IPS-15b (cell line): ENCODE data around the gene ERCC5.

ENCODE experiments used
- H3K27me3 ChIP-seq: one replicate; pipeline ENCODE4 v1.6.1; 2013; ENCODE audit warnings: low read length; ENCODE audit not compliant: control insufficient read depth, insufficient read depth
- H3K36me3 ChIP-seq: one replicate; pipeline ENCODE4 v1.6.1; 2013; ENCODE audit warnings: low read length; ENCODE audit not compliant: control insufficient read depth, insufficient read depth
- H3K4me1 ChIP-seq: one replicate; pipeline ENCODE4 v1.6.1; 2013; ENCODE audit warnings: mild to moderate bottlenecking, low read length; ENCODE audit not compliant: control insufficient read depth, insufficient read depth
- H3K4me3 ChIP-seq: one replicate; pipeline ENCODE4 v1.5.1; 2013; ENCODE audit warnings: low read depth, low read length
- H3K9ac ChIP-seq: one replicate; pipeline ENCODE4 v1.6.1; 2013; ENCODE audit warnings: low read depth, mild to moderate bottlenecking, low read length
- H3K9me3 ChIP-seq: one replicate; pipeline ENCODE4 v1.6.1; 2013; ENCODE audit warnings: mild to moderate bottlenecking, low read length; ENCODE audit not compliant: control insufficient read depth, insufficient read depth

The ERCC5 gene

DNA sequence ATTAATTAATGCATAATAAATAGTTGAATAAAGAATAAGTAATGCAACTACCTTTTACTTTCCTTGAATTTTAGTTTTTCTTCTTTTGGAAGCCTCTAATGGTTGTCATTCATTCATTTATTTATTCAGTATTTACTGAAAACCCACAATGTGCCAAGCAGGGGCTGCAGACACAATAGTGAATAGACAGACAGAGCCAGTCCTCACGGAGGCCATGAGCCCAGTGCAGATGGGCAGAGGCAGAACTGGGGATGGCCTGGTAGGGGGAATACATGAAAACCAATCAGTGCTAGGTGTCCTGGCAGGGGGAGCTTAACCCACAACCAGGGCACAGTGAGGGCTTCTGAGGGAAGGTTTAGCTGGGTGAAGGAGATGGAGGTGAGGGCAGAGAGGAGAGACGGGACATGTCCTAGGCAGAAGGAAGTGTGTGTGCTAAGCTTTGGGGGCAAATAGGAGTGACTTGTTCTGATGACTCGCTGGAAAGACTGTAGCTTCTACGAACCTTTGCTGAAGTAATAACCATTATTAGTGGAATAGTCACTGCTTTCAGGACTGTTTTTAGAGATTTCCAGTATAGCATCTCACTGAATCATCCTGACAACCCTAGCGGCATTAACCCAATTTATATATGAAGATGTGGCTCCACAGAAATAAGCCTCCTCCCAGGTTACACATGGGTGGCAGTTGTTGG lies 55.9 kb downstream of the ERCC5 start:
- no peak overlapping the region for H3K4me3 ChIP-seq
- H3K36me3 ChIP-seq = no peaks in the 10 kb centered on the region
- no peaks in the 10 kb centered on the region for H3K27me3 ChIP-seq
- no peak overlapping the region for H3K9ac ChIP-seq
- H3K9me3 ChIP-seq = no peaks in the 10 kb centered on the region
- no peaks in the 10 kb centered on the region for H3K4me1 ChIP-seq

DNA sequence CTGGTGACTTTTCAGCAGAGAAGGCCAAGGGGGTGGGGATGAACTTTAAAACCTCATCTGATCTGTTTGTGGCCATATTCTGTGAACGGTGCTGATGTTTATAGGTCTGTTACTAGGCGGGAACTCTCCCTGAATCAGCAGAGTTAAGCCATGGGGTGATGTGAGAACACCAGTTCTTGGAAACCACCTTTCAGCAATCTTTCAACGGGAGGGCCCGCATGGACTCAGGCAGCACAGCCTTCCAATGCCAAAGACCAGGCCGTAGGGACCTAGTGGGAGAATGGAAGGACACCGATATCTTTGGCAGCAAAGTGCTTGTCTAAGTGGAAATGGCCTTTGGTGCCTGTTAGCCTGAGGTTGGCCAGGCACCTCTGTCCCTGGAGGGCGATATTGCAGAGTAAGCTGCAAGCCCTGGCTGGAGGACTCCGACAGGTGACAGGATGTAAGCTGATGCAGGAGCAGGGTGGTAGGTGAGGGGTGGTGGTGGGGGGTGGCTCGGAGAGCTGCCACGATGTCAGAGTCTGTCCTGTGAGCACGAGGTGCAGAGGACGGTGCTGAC lies 57.0 kb downstream of the ERCC5 start:
- Histone ChIP-seq H3K4me3 (no peak overlapping the region), H3K36me3 (no peaks in the 10 kb centered on the region), H3K4me1 (no peaks in the 10 kb centered on the region), H3K9me3 (no peaks in the 10 kb centered on the region), H3K9ac (no peak overlapping the region), H3K27me3 (no peaks in the 10 kb centered on the region)

DNA sequence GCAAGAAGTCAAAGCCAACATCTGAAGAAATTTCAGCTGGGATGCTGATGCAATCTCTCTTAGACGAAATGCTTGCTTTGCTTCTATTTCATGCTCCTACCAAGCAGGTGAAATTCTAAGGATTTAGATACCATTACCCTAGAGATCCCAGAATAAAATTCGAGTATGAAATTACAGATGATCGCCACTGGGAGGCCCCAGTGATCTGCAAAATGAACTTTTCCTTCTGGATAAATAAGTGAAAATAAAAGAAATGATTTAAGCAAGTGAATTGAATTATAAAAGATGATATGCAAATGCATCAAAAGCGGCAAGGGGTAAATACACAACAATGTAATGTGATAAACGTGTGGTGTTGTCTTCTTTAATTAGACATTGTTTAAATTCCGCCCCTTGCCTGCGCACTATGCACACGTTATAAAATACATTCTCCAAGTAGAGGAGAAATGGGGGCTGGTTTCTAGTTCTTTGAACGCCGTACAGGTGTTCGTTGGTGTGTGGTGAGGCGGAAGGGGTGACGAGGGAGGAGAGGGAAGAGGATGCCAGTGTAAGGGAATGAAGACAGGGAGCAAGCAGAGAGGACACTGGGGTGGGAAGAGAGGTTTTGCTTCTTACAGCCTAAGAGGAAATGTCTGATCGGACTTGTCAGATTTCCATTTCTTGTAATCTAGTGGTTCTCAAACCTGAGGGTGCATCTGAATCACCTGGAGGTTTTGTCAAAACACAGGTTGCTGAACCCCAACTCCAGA lies 58.0 kb downstream of the ERCC5 start:
- Histone ChIP-seq H3K4me1 (no peaks in the 10 kb centered on the region), H3K9me3 (no peaks in the 10 kb centered on the region), H3K4me3 (no peak overlapping the region), H3K36me3 (no peaks in the 10 kb centered on the region), H3K27me3 (no peaks in the 10 kb centered on the region), H3K9ac (no peak overlapping the region)

DNA sequence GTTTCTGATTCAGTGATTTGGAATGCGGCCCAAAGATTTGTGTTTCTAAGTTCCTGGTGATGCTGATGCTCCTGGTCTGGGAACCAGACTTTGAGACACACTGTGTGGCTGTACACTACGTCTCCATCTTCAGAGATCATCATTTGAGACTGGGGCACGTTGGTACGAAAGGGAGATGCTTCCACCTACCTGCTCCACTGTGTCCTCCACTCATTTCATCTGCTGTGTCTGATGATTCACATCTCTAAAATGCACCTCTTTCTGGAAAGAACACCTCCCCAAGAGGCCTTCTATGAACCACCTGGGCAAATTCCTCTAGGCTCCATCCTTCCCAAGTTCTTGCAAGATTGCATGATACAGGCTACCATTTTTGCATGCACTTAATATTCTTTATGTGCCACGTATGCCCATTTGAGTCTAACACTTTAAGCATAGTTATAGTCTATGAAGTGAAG lies 58.6 kb downstream of the ERCC5 start:
- Histone ChIP-seq H3K27me3 (no peaks in the 10 kb centered on the region), H3K4me1 (no peaks in the 10 kb centered on the region), H3K4me3 (no peak overlapping the region), H3K36me3 (no peaks in the 10 kb centered on the region), H3K9ac (no peak overlapping the region), H3K9me3 (no peaks in the 10 kb centered on the region)

DNA sequence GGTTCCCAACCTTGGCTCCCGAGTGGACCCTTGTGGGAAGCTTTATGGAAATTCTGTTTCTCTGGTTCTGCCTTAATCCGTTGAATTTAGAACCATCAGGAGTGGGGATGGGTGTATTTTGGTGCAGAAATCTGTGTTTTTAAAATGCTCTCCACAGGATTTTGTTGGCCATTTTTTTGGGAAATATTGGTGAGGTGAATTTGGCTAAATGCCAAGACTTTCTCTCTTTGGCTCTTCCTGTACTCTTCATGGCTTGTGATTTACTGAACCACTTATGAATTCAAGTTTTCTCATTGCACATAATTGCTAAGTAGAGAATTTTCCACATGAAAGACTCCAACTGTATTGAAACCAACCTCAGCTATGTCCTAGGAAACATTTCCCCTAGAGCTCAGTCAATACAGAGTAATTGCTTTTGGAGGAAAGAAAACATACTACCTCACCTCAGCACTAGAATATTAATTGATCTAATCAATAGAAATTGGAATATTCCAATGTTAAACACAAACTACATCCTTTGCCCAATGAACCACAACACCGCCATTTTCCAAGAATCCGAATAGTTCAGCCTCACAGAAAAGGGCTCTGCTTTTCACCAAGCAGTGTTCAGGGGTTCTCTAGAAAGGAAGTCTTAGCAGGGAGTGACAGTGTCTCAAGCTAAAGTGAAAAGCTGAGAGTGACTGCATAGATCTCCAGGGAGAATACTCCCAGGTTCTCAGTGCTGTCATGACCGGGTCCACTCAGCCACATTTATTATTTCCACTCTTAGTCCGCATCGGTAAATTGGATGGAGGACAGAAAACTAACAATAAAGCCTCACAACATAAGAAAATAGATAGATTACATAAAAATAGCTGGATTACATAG lies 60.3 kb downstream of the ERCC5 start:
- Histone ChIP-seq H3K36me3 (no peaks in the 10 kb centered on the region), H3K9me3 (no peaks in the 10 kb centered on the region), H3K27me3 (no peaks in the 10 kb centered on the region), H3K4me1 (no peaks in the 10 kb centered on the region), H3K4me3 (no peak overlapping the region), H3K9ac (no peak overlapping the region)

- H3K27me3 ChIP-seq = no peaks in the 10 kb centered on the region
- no peak overlapping the region for H3K4me3 ChIP-seq
These were observed 61.4 kb downstream of the ERCC5 start for GRCh38 chr13:102907016-102907756.

GRCh38 chr13:102907886-102908515 lies 62.2 kb downstream of the ERCC5 start:
- Histone ChIP-seq H3K4me1 (no peaks in the 10 kb centered on the region), H3K9ac (no peak overlapping the region), H3K4me3 (no peak overlapping the region), H3K36me3 (no peaks in the 10 kb centered on the region), H3K27me3 (no peaks in the 10 kb centered on the region), H3K9me3 (no peaks in the 10 kb centered on the region)

More at GRCh38 chr13:102907016-102907756, 61.4 kb downstream of the ERCC5 start:
- Histone ChIP-seq H3K9ac (no peak overlapping the region), H3K4me1 (no peaks in the 10 kb centered on the region), H3K36me3 (no peaks in the 10 kb centered on the region), H3K9me3 (no peaks in the 10 kb centered on the region)

GRCh38 chr13:102909971-102910370 lies 64.1 kb downstream of the ERCC5 start:
- H3K9me3 ChIP-seq = no peaks in the 10 kb centered on the region
- no peak overlapping the region for H3K4me3 ChIP-seq
- no peaks in the 10 kb centered on the region for H3K27me3 ChIP-seq
- H3K9ac ChIP-seq = no peak overlapping the region
- no peaks in the 10 kb centered on the region for H3K36me3 ChIP-seq
- H3K4me1 ChIP-seq = no peaks in the 10 kb centered on the region

DNA sequence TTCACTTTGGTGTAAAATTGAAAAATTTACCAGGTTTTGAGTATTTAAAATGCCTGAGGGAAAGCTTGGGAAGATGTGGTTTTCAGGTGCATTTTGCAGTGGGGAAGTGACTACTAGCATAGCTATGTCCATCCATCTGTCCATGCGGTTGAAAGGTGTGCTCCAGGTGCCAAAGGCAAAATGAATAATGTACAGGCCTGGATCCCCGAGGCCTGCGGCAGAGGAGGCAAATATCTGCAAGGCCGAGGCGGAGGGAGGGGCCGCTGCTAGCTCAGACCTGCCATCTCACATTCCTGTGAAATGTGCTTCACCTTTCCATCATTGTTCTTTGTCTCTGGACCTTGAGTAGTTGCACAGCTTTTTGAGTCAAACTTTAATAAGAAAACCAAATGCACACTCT lies 65.5 kb downstream of the ERCC5 start:
- H3K27me3 ChIP-seq = no peaks in the 10 kb centered on the region
- no peaks in the 10 kb centered on the region for H3K36me3 ChIP-seq
- no peak overlapping the region for H3K4me3 ChIP-seq
- no peaks in the 10 kb centered on the region for H3K4me1 ChIP-seq
- H3K9me3 ChIP-seq = no peaks in the 10 kb centered on the region
- H3K9ac ChIP-seq = no peak overlapping the region

- H3K36me3 ChIP-seq = no peaks in the 10 kb centered on the region
- no peaks in the 10 kb centered on the region for H3K4me1 ChIP-seq
- H3K4me3 ChIP-seq = no peak overlapping the region
- no peaks in the 10 kb centered on the region for H3K27me3 ChIP-seq
- no peaks in the 10 kb centered on the region for H3K9me3 ChIP-seq
- H3K9ac ChIP-seq = no peak overlapping the region
These were observed 66.8 kb downstream of the ERCC5 start for GRCh38 chr13:102912599-102912998.
